Endothelial cell of umbilical vein (primary cell): ENCODE measurements around the gene PITPNM3. TPM values are rescaled to one million over a fixed set of nuclear protein-coding genes. Genes with fewer than 3 reads are reported as not detected.

Experiments used
- BruUV-seq: library from RNA; stranded (reverse); fragments of 400-500 nt; replicated peaks from 2 replicates; lab custom pipeline; 2021; lab: Mats Ljungman, UMichigan
- CTCF ChIA-PET: fragments of 300-600, 350-600 bp; sonication (Branson Sonifier 250); formaldehyde crosslinking; loops from one replicate; lab custom pipeline; 2021; ENCODE audit warnings: antibody characterized with exemption, inconsistent platforms; lab: Charles Lee
- POLR2A ChIA-PET: fragments of 300-600, 350-600 bp; sonication (Branson Sonifier 250); formaldehyde crosslinking; loops from one replicate; lab custom pipeline; 2021; ENCODE audit warnings: antibody characterized with exemption, inconsistent platforms; lab: Charles Lee
- DNase-seq: peaks from one replicate; pipeline ENCODE4 v3.0.0-alpha.2; 2011; ENCODE audit warnings: low read depth, low spot score
- FAIRE-seq: peaks from 2 replicates; lab custom pipeline; 2011; peaks lifted over from hg19 to GRCh38; lab: Jason Lieb, UNC
- H2AFZ ChIP-seq: 2 replicates; pipeline ENCODE4 v1.6.0; 2012; ENCODE audit warnings: low read depth, low read length, control low read depth, inconsistent platforms
- H3K27ac ChIP-seq: 2 replicates; pipeline ENCODE4 v1.5.1; 2011; ENCODE audit warnings: low read depth, mild to moderate bottlenecking, control low read depth, low read length, moderate library complexity; ENCODE audit not compliant: insufficient read depth
- H3K27me3 ChIP-seq, 2 experiments: 2 replicates each; pipeline versions ENCODE4 v1.6.0 to v1.6.1; 2011; ENCODE audit warnings: low read length in 2 of 2, mixed read lengths in 1 of 2; ENCODE audit not compliant: control insufficient read depth in 2 of 2, insufficient read depth in 2 of 2
- H3K36me3 ChIP-seq, 2 experiments: 2 replicates in 1 of 2; 3 replicates in 1 of 2; pipeline ENCODE4 v1.5.1; 2011; ENCODE audit warnings: low read length in 2 of 2, mild to moderate bottlenecking in 1 of 2, moderate library complexity in 1 of 2; ENCODE audit not compliant: control insufficient read depth in 2 of 2, insufficient read depth in 2 of 2; ENCODE audit errors: extremely low read depth in 1 of 2
- H3K4me1 ChIP-seq: 3 replicates; pipeline ENCODE4 v1.5.1; 2011; ENCODE audit warnings: mild to moderate bottlenecking, low read length; ENCODE audit not compliant: control insufficient read depth, insufficient read depth; ENCODE audit errors: extremely low read depth
- H3K4me2 ChIP-seq: 2 replicates; pipeline ENCODE4 v1.6.1; 2011; ENCODE audit warnings: low read length, control low read depth, mixed read lengths; ENCODE audit not compliant: insufficient read depth
- H3K4me3 ChIP-seq, 3 experiments: fragments of 200-600 bp in 1 of 3; sonication (generic), shearing (Covaris generic) in 1 of 3; replicated peaks in 1 of 3; 2 replicates each; pipeline ENCODE4 v1.5.1; 2011 to 2016; ENCODE audit warnings: control low read depth in 3 of 3, low read length in 3 of 3, mild to moderate bottlenecking in 2 of 3, inconsistent platforms in 1 of 3, low read depth in 1 of 3, moderate library complexity in 1 of 3; ENCODE audit not compliant: insufficient read depth in 1 of 3
- H3K79me2 ChIP-seq: 2 replicates; pipeline ENCODE4 v1.6.0; 2012; ENCODE audit warnings: low read length, inconsistent platforms; ENCODE audit not compliant: control insufficient read depth, insufficient read depth
- H3K9ac ChIP-seq: replicated peaks from 2 replicates; pipeline ENCODE3; 2011; ENCODE audit warnings: low read length, control low read depth; ENCODE audit not compliant: insufficient read depth; ENCODE audit errors: extremely low read depth
- H3K9me1 ChIP-seq: replicated peaks from 3 replicates; pipeline ENCODE4 v1.6.0; 2011; ENCODE audit warnings: mild to moderate bottlenecking, low read length; ENCODE audit not compliant: control insufficient read depth, insufficient read depth; ENCODE audit errors: extremely low read depth
- H3K9me3 ChIP-seq: replicated peaks from 2 replicates; pipeline ENCODE4 v1.5.1; 2012; ENCODE audit warnings: low read length, inconsistent platforms; ENCODE audit not compliant: control insufficient read depth, insufficient read depth
- H4K20me1 ChIP-seq: replicated peaks from 2 replicates; pipeline ENCODE3; 2011; ENCODE audit warnings: mild to moderate bottlenecking, low read length; ENCODE audit not compliant: control insufficient read depth, insufficient read depth; ENCODE audit errors: extremely low read depth
- EZH2 ChIP-seq: IDR thresholded peaks from 2 replicates; pipeline ENCODE4 v1.6.1; 2012; ENCODE audit warnings: borderline replicate concordance, low read depth, mild to moderate bottlenecking, moderate library complexity, low read length, inconsistent platforms; ENCODE audit not compliant: severe bottlenecking
- FOS ChIP-seq: IDR thresholded peaks from 2 replicates; pipeline ENCODE4 v1.6.1; 2011; ENCODE audit warnings: mild to moderate bottlenecking, low read length, moderate library complexity, borderline replicate concordance; ENCODE audit not compliant: insufficient read depth
- GATA2 ChIP-seq: IDR thresholded peaks from 2 replicates; pipeline ENCODE4 v1.7.0; 2011; ENCODE audit warnings: low read depth, mild to moderate bottlenecking, moderate library complexity, mixed read lengths, low read length; ENCODE audit not compliant: insufficient read length, insufficient read depth
- JUN ChIP-seq: IDR thresholded peaks from 2 replicates; pipeline ENCODE4 v1.6.1; 2011; ENCODE audit warnings: borderline replicate concordance, low read depth; ENCODE audit not compliant: insufficient read length, insufficient read depth
- MYC ChIP-seq: IDR thresholded peaks from one replicate; pipeline ENCODE4 v1.6.1; 2011; ENCODE audit warnings: mild to moderate bottlenecking, low read depth, low read length
- POLR2A ChIP-seq: IDR thresholded peaks from 2 replicates; pipeline ENCODE4 v1.6.1; 2012; ENCODE audit warnings: low read depth, mild to moderate bottlenecking, control low read depth, low read length
- POLR2AphosphoS5 ChIP-seq: IDR thresholded peaks from 2 replicates; pipeline ENCODE4 v1.6.1; 2012; ENCODE audit warnings: low read depth, mild to moderate bottlenecking, control low read depth, low read length, moderate library complexity; ENCODE audit not compliant: insufficient read depth
- dilution Hi-C: fragments of 300-500 bp; cut with MboI; formaldehyde crosslinking; loops from one replicate; pipeline ENCODE4 v1.15.0; 2019; ENCODE audit warnings: low sequenced_read_pairs; ENCODE audit not compliant: extremely low pct_ligation_motif_present
- intact Hi-C: fragments of 100-400 bp; cut with micrococcal nuclease; formaldehyde crosslinking; loops from one replicate; pipeline ENCODE4 v1.10.0; 2022
- polyA plus RNA-seq, 4 experiments: library from polyadenylated mRNA; depleted of rRNA in 3 of 4; stranded (reverse) in 3 of 4; unstranded in 1 of 4; fragments of >200 nt; gene quantifications; 2 replicates each; pipeline versions ENCODE4 v1.2.1 to v1.2.3, GENCODE V29; 2011 to 2012; ENCODE audit warnings: missing spikeins in 1 of 4
- total RNA-seq: library from RNA; stranded (reverse); gene quantifications from 2 replicates; pipeline ENCODE4 v1.2.3, GENCODE V29; 2021
- TF ChIP-seq, protein P1 (sequence below), 2 donors: IDR thresholded peaks; 1 replicate in 1 of 2; 2 replicates in 1 of 2; pipeline ENCODE4 v1.5.1; 2011; ENCODE audit warnings: low read length in 2 of 2, mild to moderate bottlenecking in 2 of 2, moderate library complexity in 2 of 2, control low read depth in 1 of 2, inconsistent platforms in 1 of 2, low read depth in 1 of 2; ENCODE audit not compliant: insufficient read depth in 1 of 2; ENCODE audit errors: extremely low read depth in 1 of 2
- TF ChIP-seq, protein P2 (sequence below): IDR thresholded peaks from 2 replicates; pipeline ENCODE4 v1.6.1; 2011; ENCODE audit not compliant: insufficient read depth, insufficient read length

PITPNM3 gene
- total and polyA plus RNA-seq, 2 donors (not counting 3 experiments of a cell fraction or from before 2014, with no cell fraction given): 1.0 to 1.9 TPM

DNA sequence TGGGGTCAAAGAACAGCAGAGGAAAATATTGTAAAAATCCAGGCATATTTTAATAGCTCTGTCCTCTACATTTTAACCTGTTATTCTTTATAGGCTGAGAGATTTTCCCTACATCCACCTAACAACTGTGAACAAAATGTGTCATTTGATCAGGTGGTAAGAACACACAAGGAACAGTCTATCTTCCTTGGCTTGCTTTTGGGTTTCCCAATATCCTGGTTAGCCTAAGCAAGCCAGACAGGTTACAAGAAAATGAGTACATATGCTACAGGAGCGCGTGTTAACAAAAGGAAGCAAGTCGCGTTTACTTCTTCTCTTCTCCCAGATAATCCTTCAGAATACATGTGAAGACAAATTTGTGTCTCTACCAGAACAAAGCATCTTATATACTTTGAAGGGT, 31.0 kb upstream of the PITPNM3 start:
- TF ChIP-seq MYC (no peak), GATA2 (no peak), FOS (no peak), JUN (no peak), POLR2AphosphoS5 (no peak), POLR2A (no peak), EZH2 (no peak)
- TF ChIP-seq, protein P1, sequence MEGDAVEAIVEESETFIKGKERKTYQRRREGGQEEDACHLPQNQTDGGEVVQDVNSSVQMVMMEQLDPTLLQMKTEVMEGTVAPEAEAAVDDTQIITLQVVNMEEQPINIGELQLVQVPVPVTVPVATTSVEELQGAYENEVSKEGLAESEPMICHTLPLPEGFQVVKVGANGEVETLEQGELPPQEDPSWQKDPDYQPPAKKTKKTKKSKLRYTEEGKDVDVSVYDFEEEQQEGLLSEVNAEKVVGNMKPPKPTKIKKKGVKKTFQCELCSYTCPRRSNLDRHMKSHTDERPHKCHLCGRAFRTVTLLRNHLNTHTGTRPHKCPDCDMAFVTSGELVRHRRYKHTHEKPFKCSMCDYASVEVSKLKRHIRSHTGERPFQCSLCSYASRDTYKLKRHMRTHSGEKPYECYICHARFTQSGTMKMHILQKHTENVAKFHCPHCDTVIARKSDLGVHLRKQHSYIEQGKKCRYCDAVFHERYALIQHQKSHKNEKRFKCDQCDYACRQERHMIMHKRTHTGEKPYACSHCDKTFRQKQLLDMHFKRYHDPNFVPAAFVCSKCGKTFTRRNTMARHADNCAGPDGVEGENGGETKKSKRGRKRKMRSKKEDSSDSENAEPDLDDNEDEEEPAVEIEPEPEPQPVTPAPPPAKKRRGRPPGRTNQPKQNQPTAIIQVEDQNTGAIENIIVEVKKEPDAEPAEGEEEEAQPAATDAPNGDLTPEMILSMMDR (IDR thresholded peaks at IDR 0.05; ENCODE audit: extremely low read depth in 1 of 2, insufficient read depth in 1 of 2, low read depth in 1 of 2, low read length in 2 of 2): no peak
- TF ChIP-seq, protein P2, sequence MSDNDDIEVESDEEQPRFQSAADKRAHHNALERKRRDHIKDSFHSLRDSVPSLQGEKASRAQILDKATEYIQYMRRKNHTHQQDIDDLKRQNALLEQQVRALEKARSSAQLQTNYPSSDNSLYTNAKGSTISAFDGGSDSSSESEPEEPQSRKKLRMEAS: no peak
- intact Hi-C loops (no loop called here), dilution Hi-C loops (no loop called here)
- Histone ChIP-seq H3K4me1 (no peaks in the 10 kb centered on the region), H3K36me3 (peaks cover 19 to 35% of the 10 kb centered on the region in 2 experiments), H3K4me2 (no peak overlapping the region), H3K27me3 (no peaks in the 10 kb centered on the region), H3K9me3 (no peaks in the 10 kb centered on the region), H2AFZ (no peak overlapping the region), H3K9me1 (no peaks in the 10 kb centered on the region), H3K4me3 (no peak overlapping the region), H4K20me1 (no peaks in the 10 kb centered on the region), H3K27ac (no peak overlapping the region), H3K79me2 (no peaks in the 10 kb centered on the region), H3K9ac (no peak overlapping the region)
- BruUV-seq: no TSS peak
- ChIA-PET CTCF (interaction anchor here (1.6 kb wide), 1 partner anchor 114 kb away, joined by 9 read pairs; no protein-coding TSS in a partner anchor), POLR2A (no interaction called here)
- FAIRE-seq: no peak
- DNase-seq: no peak
